ENCODE data around the gene CFAP206.

GRCh38 chr6:87444362-87444761 is 36.6 kb downstream of the CFAP206 start:
- TF ChIP-seq CREB1 (CRISPR knock-in tag; IDR thresholded peaks at IDR 0.05; ENCODE audit: low read depth): 0 out of 2 replicates have a peak, but pooled peaks have one; percentile 34
- TF ChIP-seq EZH2 (IDR thresholded peaks at IDR 0.05; ENCODE audit: low read depth, unreplicated experiment): no peak
- no peak for TF ChIP-seq REST (IDR thresholded peaks at IDR 0.05; ENCODE audit: unreplicated experiment)
- TF ChIP-seq, protein P1, sequence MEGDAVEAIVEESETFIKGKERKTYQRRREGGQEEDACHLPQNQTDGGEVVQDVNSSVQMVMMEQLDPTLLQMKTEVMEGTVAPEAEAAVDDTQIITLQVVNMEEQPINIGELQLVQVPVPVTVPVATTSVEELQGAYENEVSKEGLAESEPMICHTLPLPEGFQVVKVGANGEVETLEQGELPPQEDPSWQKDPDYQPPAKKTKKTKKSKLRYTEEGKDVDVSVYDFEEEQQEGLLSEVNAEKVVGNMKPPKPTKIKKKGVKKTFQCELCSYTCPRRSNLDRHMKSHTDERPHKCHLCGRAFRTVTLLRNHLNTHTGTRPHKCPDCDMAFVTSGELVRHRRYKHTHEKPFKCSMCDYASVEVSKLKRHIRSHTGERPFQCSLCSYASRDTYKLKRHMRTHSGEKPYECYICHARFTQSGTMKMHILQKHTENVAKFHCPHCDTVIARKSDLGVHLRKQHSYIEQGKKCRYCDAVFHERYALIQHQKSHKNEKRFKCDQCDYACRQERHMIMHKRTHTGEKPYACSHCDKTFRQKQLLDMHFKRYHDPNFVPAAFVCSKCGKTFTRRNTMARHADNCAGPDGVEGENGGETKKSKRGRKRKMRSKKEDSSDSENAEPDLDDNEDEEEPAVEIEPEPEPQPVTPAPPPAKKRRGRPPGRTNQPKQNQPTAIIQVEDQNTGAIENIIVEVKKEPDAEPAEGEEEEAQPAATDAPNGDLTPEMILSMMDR (conservative IDR thresholded peaks at IDR 0.05; ENCODE audit: low read depth in 2 of 2): no peak
- TF ChIP-seq POLR2AphosphoS5 (IDR thresholded peaks at IDR 0.05; ENCODE audit: low read depth): no peak
- TF ChIP-seq EZH2phosphoT487 (IDR thresholded peaks at IDR 0.05; ENCODE audit: unreplicated experiment): no peak
- TF ChIP-seq JUNB (IDR thresholded peaks at IDR 0.05; ENCODE audit: unreplicated experiment): no peak
- TF ChIP-seq, protein P2, sequence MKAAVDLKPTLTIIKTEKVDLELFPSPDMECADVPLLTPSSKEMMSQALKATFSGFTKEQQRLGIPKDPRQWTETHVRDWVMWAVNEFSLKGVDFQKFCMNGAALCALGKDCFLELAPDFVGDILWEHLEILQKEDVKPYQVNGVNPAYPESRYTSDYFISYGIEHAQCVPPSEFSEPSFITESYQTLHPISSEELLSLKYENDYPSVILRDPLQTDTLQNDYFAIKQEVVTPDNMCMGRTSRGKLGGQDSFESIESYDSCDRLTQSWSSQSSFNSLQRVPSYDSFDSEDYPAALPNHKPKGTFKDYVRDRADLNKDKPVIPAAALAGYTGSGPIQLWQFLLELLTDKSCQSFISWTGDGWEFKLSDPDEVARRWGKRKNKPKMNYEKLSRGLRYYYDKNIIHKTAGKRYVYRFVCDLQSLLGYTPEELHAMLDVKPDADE (IDR thresholded peaks at IDR 0.05): no peak
- no peak for TF ChIP-seq ZNF331 (CRISPR knock-in tag; IDR thresholded peaks at IDR 0.05; ENCODE audit: low read depth)
- no peak; the same call in 1 of the 2 replicates for TF ChIP-seq NANOG (IDR thresholded peaks at IDR 0.05; ENCODE audit: borderline replicate concordance)
- TF ChIP-seq ZNF462 (CRISPR knock-in tag; IDR thresholded peaks at IDR 0.05): peak; percentile 100
